HEK293 (cell line): Measurements from ENCODE around the gene PPP1R36.

ENCODE experiments used
- CTCF ChIA-PET: fragments of 350-600 bp; formaldehyde crosslinking; extraction: SDS; loops from one replicate; lab custom pipeline; 2021; ENCODE audit warnings: antibody characterized with exemption; lab: Yijun Ruan, JAX
- POLR2A ChIA-PET: fragments of 300-600 bp; formaldehyde crosslinking; extraction: SDS; loops from one replicate; lab custom pipeline; 2020; ENCODE audit warnings: antibody characterized with exemption, inconsistent platforms; lab: Yijun Ruan, JAX
- H3K27ac ChIP-seq: fragments of 200-500 bp; sonication (Bioruptor generic); 2 replicates; pipeline ENCODE4 v1.5.1; 2014; ENCODE audit warnings: low read depth, low read length, control low read depth, inconsistent platforms; ENCODE audit errors: extremely low read depth
- H3K36me3 ChIP-seq, 2 experiments: fragments of 200-500 bp in 1 of 2; sonication (Bioruptor generic) in 1 of 2; 1 replicate in 1 of 2; 2 replicates in 1 of 2; pipeline ENCODE4 v1.5.1; 2014 to 2017; ENCODE audit warnings: inconsistent platforms in 2 of 2, low read length in 2 of 2; ENCODE audit not compliant: control insufficient read depth in 2 of 2, insufficient read depth in 1 of 2
- H3K4me1 ChIP-seq: fragments of 200-500 bp; sonication (Bioruptor generic); 2 replicates; pipeline ENCODE4 v1.5.1; 2014; ENCODE audit warnings: mild to moderate bottlenecking, low read length, inconsistent platforms; ENCODE audit not compliant: control insufficient read depth, insufficient read depth
- H3K4me3 ChIP-seq: 2 replicates; pipeline ENCODE4 v1.5.1; 2011; ENCODE audit warnings: low read depth, mild to moderate bottlenecking, control low read depth, low read length, moderate library complexity
- H3K9me3 ChIP-seq: fragments of 200-500 bp; sonication (Bioruptor generic); 2 replicates; pipeline ENCODE4 v1.5.1; 2014; ENCODE audit warnings: low read depth, low read length, inconsistent platforms; ENCODE audit not compliant: control insufficient read depth, insufficient read depth
- GLIS1 ChIP-seq: fragments of 450-650 bp; formaldehyde crosslinking; IDR thresholded peaks from 2 replicates; pipeline ENCODE4 v1.5.1; 2016; ENCODE audit warnings: missing biosample characterization, missing genetic modification characterization
- GLIS2 ChIP-seq: fragments of 450-650 bp; formaldehyde crosslinking; IDR thresholded peaks from 2 replicates; pipeline ENCODE4 v1.5.1; 2016; ENCODE audit warnings: missing biosample characterization, missing genetic modification characterization
- PBX3 ChIP-seq: sonication (generic); formaldehyde crosslinking; IDR thresholded peaks from 2 replicates; pipeline ENCODE4 v1.8.1; 2022; ENCODE audit warnings: mild to moderate bottlenecking, moderate library complexity, missing genetic modification reagents
- PRDM10 ChIP-seq: fragments of 450-650 bp; formaldehyde crosslinking; IDR thresholded peaks from 2 replicates; pipeline ENCODE4 v1.5.1; 2016; ENCODE audit warnings: missing biosample characterization, missing genetic modification characterization
- PRDM6 ChIP-seq: fragments of 450-650 bp; formaldehyde crosslinking; IDR thresholded peaks from 2 replicates; pipeline ENCODE4 v1.5.1; 2017; ENCODE audit warnings: missing biosample characterization, missing genetic modification characterization
- SP3 ChIP-seq: fragments of 450-650 bp; formaldehyde crosslinking; IDR thresholded peaks from 2 replicates; pipeline ENCODE4 v1.5.1; 2016; ENCODE audit warnings: missing biosample characterization, missing genetic modification characterization
- TCF7L2 ChIP-seq: IDR thresholded peaks from 2 replicates; pipeline ENCODE4 v1.6.1; 2011; ENCODE audit warnings: low read depth, mild to moderate bottlenecking, inconsistent platforms, low read length, moderate library complexity, borderline replicate concordance
- ZBTB17 ChIP-seq: fragments of 450-650 bp; formaldehyde crosslinking; IDR thresholded peaks from 2 replicates; pipeline ENCODE4 v1.5.1; 2016; ENCODE audit warnings: missing biosample characterization, missing genetic modification characterization
- ZEB2 ChIP-seq: fragments of 450-650 bp; formaldehyde crosslinking; IDR thresholded peaks from 2 replicates; pipeline ENCODE4 v1.5.1; 2016; ENCODE audit warnings: missing biosample characterization, missing genetic modification characterization
- ZIC2 ChIP-seq: fragments of 450-650 bp; formaldehyde crosslinking; IDR thresholded peaks from 2 replicates; pipeline ENCODE4 v1.5.1; 2016; ENCODE audit warnings: missing biosample characterization, missing genetic modification characterization
- ZNF121 ChIP-seq: fragments of 450-650 bp; formaldehyde crosslinking; IDR thresholded peaks from 2 replicates; pipeline ENCODE4 v1.5.1; 2016; ENCODE audit warnings: missing biosample characterization, missing genetic modification characterization
- ZNF174 ChIP-seq: fragments of 450-650 bp; formaldehyde crosslinking; IDR thresholded peaks from 2 replicates; pipeline ENCODE4 v1.5.0; 2017; ENCODE audit warnings: missing biosample characterization, mild to moderate bottlenecking, missing genetic modification characterization
- ZNF239 ChIP-seq: fragments of 450-650 bp; formaldehyde crosslinking; IDR thresholded peaks from 2 replicates; pipeline ENCODE4 v1.5.1; 2016; ENCODE audit warnings: missing biosample characterization, missing genetic modification characterization
- ZNF341 ChIP-seq: fragments of 450-650 bp; formaldehyde crosslinking; IDR thresholded peaks from 2 replicates; pipeline ENCODE4; 2016; ENCODE audit warnings: low read depth, missing biosample characterization, missing genetic modification characterization
- ZNF416 ChIP-seq: fragments of 450-650 bp; formaldehyde crosslinking; IDR thresholded peaks from 2 replicates; pipeline ENCODE4 v1.5.1; 2016; ENCODE audit warnings: missing biosample characterization, missing genetic modification characterization
- ZNF549 ChIP-seq: fragments of 450-650 bp; IDR thresholded peaks from 2 replicates; pipeline ENCODE4 v1.5.1; 2018; ENCODE audit warnings: missing biosample characterization, missing genetic modification characterization, mild to moderate bottlenecking, inconsistent platforms, moderate library complexity
- ZNF626 ChIP-seq: fragments of 450-650 bp; sonication (Bioruptor Pico); formaldehyde crosslinking; IDR thresholded peaks from 2 replicates; pipeline ENCODE4 v1.5.1; 2018; ENCODE audit warnings: missing biosample characterization, missing genetic modification characterization, inconsistent platforms
- ZNF629 ChIP-seq: fragments of 450-650 bp; formaldehyde crosslinking; IDR thresholded peaks from 2 replicates; pipeline ENCODE4 v1.5.1; 2017; ENCODE audit warnings: missing biosample characterization, missing genetic modification characterization
- ZNF76 ChIP-seq: fragments of 450-650 bp; formaldehyde crosslinking; IDR thresholded peaks from 2 replicates; pipeline ENCODE4; 2016; ENCODE audit warnings: low read depth, missing biosample characterization, missing genetic modification characterization, borderline replicate concordance
- ZNF768 ChIP-seq: fragments of 450-650 bp; formaldehyde crosslinking; IDR thresholded peaks from 2 replicates; pipeline ENCODE4 v1.5.1; 2018; ENCODE audit warnings: missing biosample characterization, mild to moderate bottlenecking, missing genetic modification characterization
- ZNF776 ChIP-seq: fragments of 450-650 bp; formaldehyde crosslinking; IDR thresholded peaks from 2 replicates; pipeline ENCODE4 v1.5.0; 2017; ENCODE audit warnings: missing biosample characterization, missing genetic modification characterization, borderline replicate concordance
- ZNF777 ChIP-seq: fragments of 450-650 bp; formaldehyde crosslinking; IDR thresholded peaks from 2 replicates; pipeline ENCODE4 v1.5.1; 2017; ENCODE audit warnings: missing biosample characterization, missing genetic modification characterization, borderline replicate concordance
- ZXDB ChIP-seq: fragments of 450-650 bp; formaldehyde crosslinking; IDR thresholded peaks from 2 replicates; pipeline ENCODE4 v1.5.1; 2016; ENCODE audit warnings: missing biosample characterization, missing genetic modification characterization
- TF ChIP-seq, protein P1 (sequence below): fragments of 450-650 bp; formaldehyde crosslinking; IDR thresholded peaks from 2 replicates; pipeline ENCODE4 v1.5.1; 2016; ENCODE audit warnings: missing biosample characterization, missing genetic modification characterization
- TF ChIP-seq, protein P2 (sequence below): IDR thresholded peaks from 2 replicates; pipeline ENCODE4 v1.6.1; 2011; ENCODE audit warnings: mild to moderate bottlenecking, low read depth, low read length, borderline replicate concordance
- TF ChIP-seq, protein P3 (sequence below): fragments of 450-650 bp; formaldehyde crosslinking; optimal IDR thresholded peaks from 2 replicates; pipeline ENCODE3; 2016; ENCODE audit warnings: missing biosample characterization, mild to moderate bottlenecking, missing genetic modification characterization

PPP1R36 gene

GRCh38 chr14:64540208-64541202, 9.3 kb upstream of the PPP1R36 start, which contains the start of gene HSPA2:
HSPA2 (plus strand) TSS chr14:64540741; CDS start chr14:64540850, 109 bp downstream.
- Histone ChIP-seq H3K27ac (peak within 1 kb of the TSS; percentile 81), H3K4me3 (peak within 1 kb of the TSS; percentile 57), H3K4me1 (peaks cover 13% of the 10 kb centered on the region), H3K36me3 (no peaks in the 10 kb centered on the region), H3K9me3 (no peaks in the 10 kb centered on the region)
- POLR2A ChIA-PET, result interaction anchor here (0.6 to 4.3 kb wide), 44 partner anchors 10 to 375 kb away, joined by 3 to 54 read pairs (median 4); partner anchors contain the start of genes MTHFD1, PLEKHG3, PPP1R36 and ZBTB1
- CTCF ChIA-PET, result interaction anchor here (0.5 to 1.9 kb wide), 21 partner anchors 9 to 444 kb away, joined by 3 to 12 read pairs (median 3); no protein-coding TSS in a partner anchor
- TF ChIP-seq, protein P1, sequence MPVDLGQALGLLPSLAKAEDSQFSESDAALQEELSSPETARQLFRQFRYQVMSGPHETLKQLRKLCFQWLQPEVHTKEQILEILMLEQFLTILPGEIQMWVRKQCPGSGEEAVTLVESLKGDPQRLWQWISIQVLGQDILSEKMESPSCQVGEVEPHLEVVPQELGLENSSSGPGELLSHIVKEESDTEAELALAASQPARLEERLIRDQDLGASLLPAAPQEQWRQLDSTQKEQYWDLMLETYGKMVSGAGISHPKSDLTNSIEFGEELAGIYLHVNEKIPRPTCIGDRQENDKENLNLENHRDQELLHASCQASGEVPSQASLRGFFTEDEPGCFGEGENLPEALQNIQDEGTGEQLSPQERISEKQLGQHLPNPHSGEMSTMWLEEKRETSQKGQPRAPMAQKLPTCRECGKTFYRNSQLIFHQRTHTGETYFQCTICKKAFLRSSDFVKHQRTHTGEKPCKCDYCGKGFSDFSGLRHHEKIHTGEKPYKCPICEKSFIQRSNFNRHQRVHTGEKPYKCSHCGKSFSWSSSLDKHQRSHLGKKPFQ (tag by site-specific recombination), result no peak
- TF ChIP-seq PRDM10 (tag by site-specific recombination) (peak; percentile 56; the same call in 1 of the 2 replicates), ZNF549 (tag by site-specific recombination) (no peak), ZIC2 (tag by site-specific recombination) (peak; percentile 18; the same call in 1 of the 2 replicates), ZNF416 (tag by site-specific recombination) (no peak), ZNF76 (tag by site-specific recombination) (peak; percentile 9; the same call in 1 of the 2 replicates), ZNF629 (tag by site-specific recombination) (no peak), ZNF174 (tag by site-specific recombination) (no peak), ZNF626 (tag by site-specific recombination) (no peak), ZNF777 (no peak), ZNF239 (tag by site-specific recombination) (no peak), SP3 (tag by site-specific recombination) (peak; percentile 85), PBX3 (peak; percentile 99), ZBTB17 (tag by site-specific recombination) (peak; percentile 72), PRDM6 (tag by site-specific recombination) (no peak), ZNF341 (peak; percentile 71), ZXDB (tag by site-specific recombination) (peak; percentile 59), ZNF121 (tag by site-specific recombination) (no peak), ZNF768 (tag by site-specific recombination) (no peak), GLIS1 (tag by site-specific recombination) (peak; percentile 27; the same call in 1 of the 2 replicates), GLIS2 (tag by site-specific recombination) (peak; percentile 30), ZNF776 (tag by site-specific recombination) (no peak), TCF7L2 (no peak), ZEB2 (tag by site-specific recombination) (peak; percentile 58; the same call in 1 of the 2 replicates)
- TF ChIP-seq, protein P2, sequence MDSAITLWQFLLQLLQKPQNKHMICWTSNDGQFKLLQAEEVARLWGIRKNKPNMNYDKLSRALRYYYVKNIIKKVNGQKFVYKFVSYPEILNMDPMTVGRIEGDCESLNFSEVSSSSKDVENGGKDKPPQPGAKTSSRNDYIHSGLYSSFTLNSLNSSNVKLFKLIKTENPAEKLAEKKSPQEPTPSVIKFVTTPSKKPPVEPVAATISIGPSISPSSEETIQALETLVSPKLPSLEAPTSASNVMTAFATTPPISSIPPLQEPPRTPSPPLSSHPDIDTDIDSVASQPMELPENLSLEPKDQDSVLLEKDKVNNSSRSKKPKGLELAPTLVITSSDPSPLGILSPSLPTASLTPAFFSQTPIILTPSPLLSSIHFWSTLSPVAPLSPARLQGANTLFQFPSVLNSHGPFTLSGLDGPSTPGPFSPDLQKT, result no peak
- TF ChIP-seq, protein P3, sequence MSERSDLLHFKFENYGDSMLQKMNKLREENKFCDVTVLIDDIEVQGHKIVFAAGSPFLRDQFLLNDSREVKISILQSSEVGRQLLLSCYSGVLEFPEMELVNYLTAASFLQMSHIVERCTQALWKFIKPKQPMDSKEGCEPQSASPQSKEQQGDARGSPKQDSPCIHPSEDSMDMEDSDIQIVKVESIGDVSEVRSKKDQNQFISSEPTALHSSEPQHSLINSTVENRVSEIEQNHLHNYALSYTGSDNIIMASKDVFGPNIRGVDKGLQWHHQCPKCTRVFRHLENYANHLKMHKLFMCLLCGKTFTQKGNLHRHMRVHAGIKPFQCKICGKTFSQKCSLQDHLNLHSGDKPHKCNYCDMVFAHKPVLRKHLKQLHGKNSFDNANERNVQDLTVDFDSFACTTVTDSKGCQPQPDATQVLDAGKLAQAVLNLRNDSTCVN, result peak; percentile 96
